Smooth muscle cell (in vitro differentiated cells): ENCODE measurements around the gene SETBP1. TPM values are rescaled to one million over a fixed set of nuclear protein-coding genes. Genes with fewer than 3 reads are reported as not detected.

Experiments
- DNase-seq: peaks from one replicate; lab custom pipeline; 2025; ENCODE audit not compliant: unreplicated experiment; lab: John Stamatoyannopoulos, UW
- H2AFZ ChIP-seq: fragments of 200-600 bp; sonication (generic); 2 replicates; pipeline ENCODE4 v1.6.0; 2016; ENCODE audit warnings: antibody characterized with exemption, low read depth, mild to moderate bottlenecking
- H3F3A ChIP-seq: fragments of 200-600 bp; sonication (generic); 2 replicates; pipeline ENCODE4 v1.6.0; 2017; ENCODE audit warnings: antibody characterized with exemption, low read depth
- H3K27ac ChIP-seq: fragments of 200-600 bp; sonication (generic); 2 replicates; pipeline ENCODE4 v1.5.1; 2016; ENCODE audit warnings: low read depth, mild to moderate bottlenecking
- H3K27me3 ChIP-seq: fragments of 200-600 bp; sonication (generic); 2 replicates; pipeline ENCODE4 v1.6.1; 2016; ENCODE audit warnings: low read depth, mild to moderate bottlenecking
- H3K36me3 ChIP-seq: fragments of 200-600 bp; sonication (generic); 2 replicates; pipeline ENCODE4 v1.5.1; 2016; ENCODE audit warnings: low read depth
- H3K4me1 ChIP-seq: fragments of 200-600 bp; sonication (generic); 2 replicates; pipeline ENCODE4 v1.5.1; 2016; ENCODE audit warnings: low read depth
- H3K4me2 ChIP-seq: fragments of 200-600 bp; sonication (generic); 2 replicates; pipeline ENCODE4 v1.6.0; 2016; ENCODE audit warnings: mild to moderate bottlenecking
- H3K4me3 ChIP-seq: fragments of 200-600 bp; sonication (generic); 2 replicates; pipeline ENCODE4 v1.5.1; 2016; ENCODE audit warnings: mild to moderate bottlenecking
- H3K79me2 ChIP-seq: fragments of 200-600 bp; sonication (generic); 2 replicates; pipeline ENCODE4 v1.6.0; 2016; ENCODE audit warnings: low read depth, mild to moderate bottlenecking
- H3K9ac ChIP-seq: fragments of 200-600 bp; sonication (generic); 2 replicates; pipeline ENCODE4 v1.6.0; 2016; ENCODE audit warnings: low read depth
- H3K9me3 ChIP-seq: fragments of 200-600 bp; sonication (generic); replicated peaks from 2 replicates; pipeline ENCODE4 v1.5.1; 2016; ENCODE audit warnings: low read depth
- H4K20me1 ChIP-seq: fragments of 200-600 bp; sonication (generic); 2 replicates; pipeline ENCODE4 v1.6.0; 2016; ENCODE audit warnings: low read depth
- CTCF ChIP-seq: fragments of 200-600 bp; sonication (generic); IDR thresholded peaks from 2 replicates; pipeline ENCODE4 v1.5.1; 2017; ENCODE audit warnings: borderline replicate concordance, mild to moderate bottlenecking, antibody characterized with exemption; ENCODE audit not compliant: insufficient read depth, poor library complexity, severe bottlenecking
- WGBS: methylation state at CpG from one replicate; pipeline ENCODE4 v1.1.7; 2016; ENCODE audit warnings: low lambda C conversion rate; 5-methylcytosine and 5-hydroxymethylcytosine counted together
- polyA plus RNA-seq: library from polyadenylated mRNA; unstranded; fragments of >200 nt; fragmentation: Nextera tagmentation; extraction: Ambion mirVana; gene quantifications from 2 replicates; pipeline ENCODE4 v1.2.1, GENCODE V29; 2016
- total RNA-seq: library from RNA; depleted of rRNA; stranded (reverse); fragments of >200 nt; gene quantifications from 2 replicates; pipeline ENCODE4 v1.2.3, GENCODE V29; 2014

The SETBP1 gene
- total and polyA plus RNA-seq, 2 experiments from 2014 or later = 6.1 to 17.7 TPM

GRCh38 chr18:44652722-44653121 is 28.0 kb upstream of the SETBP1 start:
- Histone ChIP-seq H3K4me3 (no peak overlapping the region), H3K27ac (no peak overlapping the region), H3K36me3 (no peaks in the 10 kb centered on the region), H3K79me2 (no peaks in the 10 kb centered on the region), H4K20me1 (no peaks in the 10 kb centered on the region), H3K4me1 (peaks cover 7% of the 10 kb centered on the region), H2AFZ (no peak overlapping the region), H3K27me3 (no peaks in the 10 kb centered on the region), H3F3A (peaks cover 11% of the 10 kb centered on the region), H3K9ac (no peak overlapping the region), H3K9me3 (no peaks in the 10 kb centered on the region), H3K4me2 (no peak overlapping the region)
- DNase-seq = no peak
- WGBS = 60% methylated on average over 4 of the region's 4 CpGs
- TF ChIP-seq CTCF = no peak

GRCh38 chr18:44654573-44654972 is 26.1 kb upstream of the SETBP1 start:
- Histone ChIP-seq H3K27me3 (no peaks in the 10 kb centered on the region), H3K9me3 (no peaks in the 10 kb centered on the region), H2AFZ (no peak overlapping the region), H3K79me2 (no peaks in the 10 kb centered on the region), H4K20me1 (no peaks in the 10 kb centered on the region), H3K27ac (peak overlapping the region; percentile 56), H3K4me1 (peaks cover 7% of the 10 kb centered on the region), H3K36me3 (no peaks in the 10 kb centered on the region), H3K4me3 (no peak overlapping the region), H3F3A (peaks cover 11% of the 10 kb centered on the region), H3K9ac (peak overlapping the region; percentile 43), H3K4me2 (peak overlapping the region; percentile 41)
- no peak for TF ChIP-seq CTCF
- 23% methylated on average over 3 of the region's 3 CpGs for WGBS
- DNase-seq = no peak

- Histone ChIP-seq H3K9ac (peak overlapping the region; percentile 43), H3K79me2 (no peaks in the 10 kb centered on the region), H3K4me1 (peaks cover 7% of the 10 kb centered on the region), H3F3A (peaks cover 11% of the 10 kb centered on the region), H3K27ac (peak overlapping the region; percentile 56), H3K4me3 (no peak overlapping the region), H3K9me3 (no peaks in the 10 kb centered on the region), H4K20me1 (no peaks in the 10 kb centered on the region), H2AFZ (peak overlapping the region; percentile 26), H3K27me3 (no peaks in the 10 kb centered on the region), H3K4me2 (peak overlapping the region; percentile 41), H3K36me3 (no peaks in the 10 kb centered on the region)
- no peak for DNase-seq
- WGBS = 84% methylated on average over 2 of the region's 2 CpGs
- TF ChIP-seq CTCF = no peak
Measured at GRCh38 chr18:44655435-44655834, 25.3 kb upstream of the SETBP1 start.

GRCh38 chr18:44659771-44660170 is 20.9 kb upstream of the SETBP1 start:
- H3K4me1 ChIP-seq = no peaks in the 10 kb centered on the region
- no peak overlapping the region for H3K27ac ChIP-seq
- H4K20me1 ChIP-seq = no peaks in the 10 kb centered on the region
- H3K27me3 ChIP-seq = no peaks in the 10 kb centered on the region
- no peak for TF ChIP-seq CTCF
- H3K4me3 ChIP-seq = no peak overlapping the region
- H3K4me2 ChIP-seq = no peak overlapping the region
- no peaks in the 10 kb centered on the region for H3F3A ChIP-seq
- no peaks in the 10 kb centered on the region for H3K9me3 ChIP-seq
- H3K9ac ChIP-seq = no peak overlapping the region
- H2AFZ ChIP-seq = no peak overlapping the region
- no peak for DNase-seq
- H3K36me3 ChIP-seq = no peaks in the 10 kb centered on the region
- H3K79me2 ChIP-seq = no peaks in the 10 kb centered on the region
